MM.1S (cell line): ENCODE data around the gene ARMC2.

Source experiments
- DNase-seq: peaks from one replicate; pipeline ENCODE4 v3.0.0-alpha.2; 2015
- H2AFZ ChIP-seq: fragments of 300-600 bp; sonication (generic); 2 replicates; pipeline ENCODE4 v1.6.0; 2016; ENCODE audit warnings: antibody characterized with exemption, low read length
- H3F3A ChIP-seq: fragments of 300-600 bp; sonication (generic); 2 replicates; pipeline ENCODE4 v1.6.1; 2016; ENCODE audit warnings: mild to moderate bottlenecking, antibody characterized with exemption, low read length, moderate library complexity, mixed read lengths; ENCODE audit not compliant: insufficient read depth
- H3K27ac ChIP-seq: fragments of 300-600 bp; sonication (generic); 2 replicates; pipeline ENCODE4 v1.5.1; 2016; ENCODE audit warnings: mild to moderate bottlenecking, low read length
- H3K27me3 ChIP-seq: fragments of 300-600 bp; sonication (generic); replicated peaks from 2 replicates; pipeline ENCODE4 v1.6.0; 2016; ENCODE audit warnings: low read length; ENCODE audit not compliant: insufficient read depth
- H3K36me3 ChIP-seq: fragments of 300-600 bp; sonication (generic); replicated peaks from 2 replicates; pipeline ENCODE4 v1.6.1; 2016; ENCODE audit warnings: mild to moderate bottlenecking, low read length, mixed read lengths; ENCODE audit not compliant: insufficient read depth
- H3K4me1 ChIP-seq: fragments of 300-600 bp; sonication (generic); 2 replicates; pipeline ENCODE4 v1.6.1; 2016; ENCODE audit warnings: low read length, mixed read lengths
- H3K4me2 ChIP-seq: fragments of 300-600 bp; sonication (generic); 2 replicates; pipeline ENCODE4 v1.6.0; 2016; ENCODE audit warnings: low read depth, low read length
- H3K4me3 ChIP-seq: fragments of 300-600 bp; sonication (generic); 2 replicates; pipeline ENCODE4 v1.5.1; 2016; ENCODE audit warnings: low read length, mixed read lengths
- H3K79me2 ChIP-seq: fragments of 300-600 bp; sonication (generic); 2 replicates; pipeline ENCODE4 v1.6.1; 2016; ENCODE audit warnings: mixed run types, low read length, mixed read lengths
- H3K9ac ChIP-seq: fragments of 300-600 bp; sonication (generic); 2 replicates; pipeline ENCODE4 v1.6.1; 2016; ENCODE audit warnings: low read length, mixed read lengths
- H3K9me2 ChIP-seq: fragments of 300-600 bp; sonication (generic); replicated peaks from 2 replicates; pipeline ENCODE4 v1.6.1; 2016; ENCODE audit warnings: mild to moderate bottlenecking, low read length, mixed read lengths; ENCODE audit not compliant: insufficient read depth
- H3K9me3 ChIP-seq: fragments of 300-600 bp; sonication (generic); replicated peaks from 2 replicates; pipeline ENCODE4 v1.6.1; 2016; ENCODE audit warnings: mild to moderate bottlenecking, low read length, mixed read lengths; ENCODE audit not compliant: insufficient read depth
- H4K20me1 ChIP-seq: fragments of 300-600 bp; sonication (generic); 2 replicates; pipeline ENCODE4 v1.6.1; 2016; ENCODE audit warnings: mild to moderate bottlenecking, low read length, moderate library complexity, mixed read lengths; ENCODE audit not compliant: insufficient read depth
- CTCF ChIP-seq: fragments of 300-600 bp; sonication (generic); IDR thresholded peaks from 2 replicates; pipeline ENCODE4 v1.5.1; 2016; ENCODE audit warnings: antibody characterized with exemption, low read length, mixed read lengths
- EZH2 ChIP-seq: fragments of 300-600 bp; sonication (generic); optimal IDR thresholded peaks from 2 replicates; pipeline ENCODE3; 2017; ENCODE audit warnings: low read depth, mild to moderate bottlenecking, antibody characterized with exemption, low read length, mixed read lengths
- EZH2phosphoT487 ChIP-seq: fragments of 300-600 bp; sonication (generic); IDR thresholded peaks from 2 replicates; pipeline ENCODE4 v1.6.1; 2018; ENCODE audit warnings: antibody characterized with exemption, low read length

The ARMC2 gene

GRCh38 chr6:109015176-109015575 lies 167.0 kb downstream of the ARMC2 start:
- Histone ChIP-seq H3K9me2 (no peaks in the 10 kb centered on the region), H3K4me2 (no peak overlapping the region), H4K20me1 (no peaks in the 10 kb centered on the region), H3K4me1 (peaks cover 13% of the 10 kb centered on the region; the same call in 1 of the 2 replicates), H3K9ac (no peak overlapping the region), H3K27me3 (no peaks in the 10 kb centered on the region), H3K79me2 (peaks cover 68% of the 10 kb centered on the region), H3K36me3 (no peaks in the 10 kb centered on the region), H3K9me3 (no peaks in the 10 kb centered on the region), H3K4me3 (no peak overlapping the region), H3K27ac (no peak overlapping the region), H2AFZ (no peak overlapping the region), H3F3A (peaks cover 9% of the 10 kb centered on the region; the same call in 1 of the 2 replicates)
- no peak for DNase-seq
- TF ChIP-seq EZH2phosphoT487, result no peak
- TF ChIP-seq CTCF, result no peak
- no peak for TF ChIP-seq EZH2

- TF ChIP-seq EZH2 (no peak), CTCF (no peak)
- Histone ChIP-seq H3K4me2 (no peak overlapping the region), H3K27ac (no peak overlapping the region), H3K4me1 (no peaks in the 10 kb centered on the region), H4K20me1 (no peaks in the 10 kb centered on the region), H3K9ac (no peak overlapping the region), H3K9me3 (no peaks in the 10 kb centered on the region), H3K36me3 (no peaks in the 10 kb centered on the region), H3K9me2 (no peaks in the 10 kb centered on the region), H3K4me3 (no peak overlapping the region), H3F3A (no peaks in the 10 kb centered on the region), H3K27me3 (no peaks in the 10 kb centered on the region), H3K79me2 (peaks cover 74% of the 10 kb centered on the region), H2AFZ (no peak overlapping the region)
- DNase-seq, result no peak
These were observed 171.7 kb downstream of the ARMC2 start for GRCh38 chr6:109019911-109020310.

- Histone ChIP-seq H3K79me2 (peaks cover 80% of the 10 kb centered on the region), H3K4me3 (no peak overlapping the region), H3K4me1 (0 out of 2 replicates have a peak, but pooled peaks cover 7% of the 10 kb centered on the region), H3K27me3 (no peaks in the 10 kb centered on the region), H4K20me1 (no peaks in the 10 kb centered on the region), H3K9me3 (no peaks in the 10 kb centered on the region), H3F3A (no peaks in the 10 kb centered on the region), H3K27ac (no peak overlapping the region), H3K9me2 (no peaks in the 10 kb centered on the region), H3K36me3 (no peaks in the 10 kb centered on the region), H3K4me2 (no peak overlapping the region), H2AFZ (no peak overlapping the region), H3K9ac (no peak overlapping the region)
- TF ChIP-seq EZH2phosphoT487 (no peak), CTCF (no peak), EZH2 (no peak)
- no peak for DNase-seq
These were observed 173.6 kb downstream of the ARMC2 start for GRCh38 chr6:109021870-109022269.
